ENCODE results near the gene MBP. TPM values are rescaled to one million over a fixed set of nuclear protein-coding genes. Genes with fewer than 3 reads are reported as not detected.

MBP gene
- total and polyA plus RNA-seq, 8 donors = 6.3 to 33.5 (median 20.7) TPM

DNA sequence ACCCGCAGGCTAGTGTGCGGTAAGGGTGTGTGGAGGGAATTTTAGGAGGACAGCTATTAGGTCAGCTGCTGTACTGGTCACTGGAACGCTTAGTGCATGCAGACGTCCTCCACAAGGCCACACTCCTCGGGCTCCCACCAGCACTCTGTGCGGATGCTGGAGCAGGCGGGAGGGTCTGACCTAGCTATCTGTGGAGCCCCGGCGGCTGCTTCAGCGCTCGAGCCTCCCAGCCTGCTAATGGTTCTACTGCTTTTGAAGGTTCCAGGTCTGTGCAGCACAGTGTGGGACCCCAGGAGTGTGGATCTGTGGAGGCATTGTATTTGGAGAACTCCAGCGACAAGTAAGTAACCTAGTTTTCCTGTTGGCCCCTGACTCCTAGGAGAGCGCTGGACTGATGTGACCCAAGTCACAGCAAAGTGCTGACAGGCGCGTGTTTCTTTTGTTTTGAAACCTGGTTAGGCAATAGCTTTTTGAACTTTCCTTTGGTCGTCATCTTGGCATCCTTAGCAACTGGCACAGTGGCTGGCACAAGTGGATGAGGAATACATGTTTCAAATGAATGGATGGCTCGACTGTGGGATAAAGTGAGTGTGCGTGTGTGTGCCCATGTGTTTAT, 196.8 kb downstream of the MBP start:
- Histone ChIP-seq H3K27ac (no peak overlapping the region), H3K27me3 (no peaks in the 10 kb centered on the region), H3K4me1 (no peaks in the 10 kb centered on the region), H3K9me3 (no peaks in the 10 kb centered on the region), H3K4me3 (no peak overlapping the region), H3K36me3 (peaks cover 0 to 35% (median 4%) of the 10 kb centered on the region in 3 donors)
- TF ChIP-seq, protein P1, sequence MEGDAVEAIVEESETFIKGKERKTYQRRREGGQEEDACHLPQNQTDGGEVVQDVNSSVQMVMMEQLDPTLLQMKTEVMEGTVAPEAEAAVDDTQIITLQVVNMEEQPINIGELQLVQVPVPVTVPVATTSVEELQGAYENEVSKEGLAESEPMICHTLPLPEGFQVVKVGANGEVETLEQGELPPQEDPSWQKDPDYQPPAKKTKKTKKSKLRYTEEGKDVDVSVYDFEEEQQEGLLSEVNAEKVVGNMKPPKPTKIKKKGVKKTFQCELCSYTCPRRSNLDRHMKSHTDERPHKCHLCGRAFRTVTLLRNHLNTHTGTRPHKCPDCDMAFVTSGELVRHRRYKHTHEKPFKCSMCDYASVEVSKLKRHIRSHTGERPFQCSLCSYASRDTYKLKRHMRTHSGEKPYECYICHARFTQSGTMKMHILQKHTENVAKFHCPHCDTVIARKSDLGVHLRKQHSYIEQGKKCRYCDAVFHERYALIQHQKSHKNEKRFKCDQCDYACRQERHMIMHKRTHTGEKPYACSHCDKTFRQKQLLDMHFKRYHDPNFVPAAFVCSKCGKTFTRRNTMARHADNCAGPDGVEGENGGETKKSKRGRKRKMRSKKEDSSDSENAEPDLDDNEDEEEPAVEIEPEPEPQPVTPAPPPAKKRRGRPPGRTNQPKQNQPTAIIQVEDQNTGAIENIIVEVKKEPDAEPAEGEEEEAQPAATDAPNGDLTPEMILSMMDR (IDR thresholded peaks at IDR 0.05) = no peak
- DNase-seq (no peak), ATAC-seq (no peak), FAIRE-seq (no peak)
- intact Hi-C loops (cut with DNase I) = no loop called here
- 92 to 93% methylated on average over 18 of the region's 18 CpGs for WGBS, 2 donors

DNA sequence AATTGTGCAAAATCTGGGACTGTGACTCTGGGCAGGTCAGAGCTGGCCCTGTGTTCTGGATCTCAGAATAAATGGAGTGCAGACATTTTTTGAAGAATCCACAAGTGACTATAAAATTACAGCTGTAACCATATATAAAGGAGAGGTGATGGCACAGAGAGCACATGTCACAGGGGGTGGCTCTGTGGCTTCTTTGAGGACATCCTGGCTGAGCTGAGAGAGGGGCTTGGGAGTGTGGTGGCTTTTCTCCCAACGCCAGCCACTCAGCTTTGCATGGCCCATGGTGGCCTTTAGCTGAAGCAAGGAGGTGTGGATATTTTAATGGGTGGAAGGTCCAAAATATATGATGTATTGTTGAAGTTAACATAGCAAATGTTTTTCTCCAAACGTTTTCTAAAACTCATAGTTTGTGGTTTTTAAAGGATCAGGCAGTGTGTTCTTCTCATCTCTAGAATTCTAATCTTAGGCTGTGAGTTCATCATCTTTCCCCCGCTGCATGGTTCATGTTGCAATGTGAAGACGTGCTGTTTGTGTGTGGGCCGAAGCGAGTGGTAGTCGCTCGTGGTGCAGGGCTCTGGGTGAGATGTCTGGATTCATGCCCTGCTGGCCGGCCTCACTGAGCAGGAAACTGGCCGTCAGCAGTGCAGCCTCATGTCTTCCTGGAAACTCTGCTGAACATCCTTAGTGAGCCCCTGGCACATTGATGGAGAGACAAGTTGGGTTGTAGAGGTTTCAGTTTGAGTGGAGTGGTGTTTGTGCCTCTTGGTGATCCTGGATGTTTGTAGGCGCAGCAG, 200.4 kb downstream of the MBP start:
- Histone ChIP-seq H3K9me3 (no peaks in the 10 kb centered on the region), H3K27me3 (no peaks in the 10 kb centered on the region), H3K4me1 (no peaks in the 10 kb centered on the region), H3K27ac (no peak overlapping the region), H3K4me3 (no peak overlapping the region), H3K36me3 (peaks cover 0 to 32% (median 2%) of the 10 kb centered on the region in 3 donors)
- FAIRE-seq (no peak), ATAC-seq (peak in 1 of 4 donors; percentile 62), DNase-seq (no peak)
- intact Hi-C loops (cut with DNase I) = no loop called here
- TF ChIP-seq, protein P1 (IDR thresholded peaks at IDR 0.05) = no peak
- 82 to 85% methylated on average over 11 of the region's 11 CpGs for WGBS, 2 donors

DNA sequence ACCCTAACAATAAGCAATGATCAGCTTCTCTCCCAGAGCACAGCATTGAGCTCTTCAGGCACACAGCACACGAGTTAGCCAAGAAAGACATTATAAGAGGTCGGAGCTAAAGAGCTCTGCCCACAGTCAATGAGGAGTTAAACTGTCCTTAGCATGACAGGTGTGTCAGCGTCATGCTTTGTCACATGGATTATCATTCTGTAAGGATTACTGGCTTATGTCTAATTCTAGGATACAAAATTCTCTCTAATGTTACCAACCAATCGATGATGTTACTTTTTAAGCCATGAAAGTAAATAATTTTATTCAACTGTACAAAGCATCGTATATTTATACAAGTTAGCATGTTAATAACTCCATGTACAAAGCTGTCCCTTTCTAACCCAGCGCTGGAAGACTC, 201.4 kb downstream of the MBP start:
- Histone ChIP-seq H3K4me1 (no peaks in the 10 kb centered on the region), H3K27ac (no peak overlapping the region), H3K36me3 (peaks cover 0 to 28% (median 2%) of the 10 kb centered on the region in 3 donors), H3K27me3 (no peaks in the 10 kb centered on the region), H3K4me3 (no peak overlapping the region), H3K9me3 (no peaks in the 10 kb centered on the region)
- intact Hi-C loops (cut with DNase I) = no loop called here
- ATAC-seq (no peak), FAIRE-seq (no peak), DNase-seq (no peak)
- 86 to 89% methylated on average over 6 of the region's 6 CpGs for WGBS, 2 donors
- TF ChIP-seq, protein P1 (IDR thresholded peaks at IDR 0.05) = no peak

Other genes with a start within 250 kb of the MBP start
- gene GALR1, start 117.1 kb upstream of the MBP start, total RNA-seq = under 1 TPM in 4 of 6 donors, not detected in 2; 0.03 to 0.06 (median 0.04) TPM
- under 1 TPM; under 0.01 to 0.16 TPM for gene GALR1, start 117.1 kb upstream of the MBP start, polyA plus RNA-seq